Neural cell (in vitro differentiated cells): ENCODE data around the gene TAPBP.

Source experiments
- CTCF ChIP-seq: fragments of 450-650 bp; IDR thresholded peaks from 2 replicates; pipeline ENCODE4 v1.5.1; 2014; ENCODE audit warnings: antibody characterized with exemption, mild to moderate bottlenecking, moderate library complexity; ENCODE audit not compliant: poor library complexity, severe bottlenecking
- EP300 ChIP-seq: fragments of 450-650 bp; conservative IDR thresholded peaks from 2 replicates; pipeline ENCODE4 v1.6.1; 2014; ENCODE audit warnings: antibody characterized with exemption, mild to moderate bottlenecking, moderate library complexity; ENCODE audit not compliant: poor library complexity, severe bottlenecking
- EZH2 ChIP-seq: fragments of 200-600, 300-800 bp; shearing (Covaris generic), sonication (generic); IDR thresholded peaks from 2 replicates; pipeline ENCODE4 v1.6.1; 2014; ENCODE audit warnings: antibody characterized with exemption, low read length, borderline replicate concordance, mild to moderate bottlenecking; ENCODE audit not compliant: insufficient read depth, poor library complexity, severe bottlenecking
- POLR2AphosphoS5 ChIP-seq: IDR thresholded peaks from 2 replicates; pipeline ENCODE4 v1.6.1; 2012
- RAD21 ChIP-seq: fragments of 450-650 bp; conservative IDR thresholded peaks from 2 replicates; pipeline ENCODE4 v1.6.1; 2014; ENCODE audit warnings: antibody characterized with exemption, mild to moderate bottlenecking, moderate library complexity
- TAF1 ChIP-seq: IDR thresholded peaks from 2 replicates; pipeline ENCODE4 v1.6.1; 2012; ENCODE audit warnings: low read depth

- TF ChIP-seq EZH2 (no peak), TAF1 (no peak), CTCF (no peak), POLR2AphosphoS5 (no peak), RAD21 (no peak), EP300 (no peak)
Observed at GRCh38 chr6:33301877-33302276, 12.0 kb downstream of the TAPBP start.
